Measurements from ENCODE around the gene RSPH6A.

RSPH6A gene

DNA sequence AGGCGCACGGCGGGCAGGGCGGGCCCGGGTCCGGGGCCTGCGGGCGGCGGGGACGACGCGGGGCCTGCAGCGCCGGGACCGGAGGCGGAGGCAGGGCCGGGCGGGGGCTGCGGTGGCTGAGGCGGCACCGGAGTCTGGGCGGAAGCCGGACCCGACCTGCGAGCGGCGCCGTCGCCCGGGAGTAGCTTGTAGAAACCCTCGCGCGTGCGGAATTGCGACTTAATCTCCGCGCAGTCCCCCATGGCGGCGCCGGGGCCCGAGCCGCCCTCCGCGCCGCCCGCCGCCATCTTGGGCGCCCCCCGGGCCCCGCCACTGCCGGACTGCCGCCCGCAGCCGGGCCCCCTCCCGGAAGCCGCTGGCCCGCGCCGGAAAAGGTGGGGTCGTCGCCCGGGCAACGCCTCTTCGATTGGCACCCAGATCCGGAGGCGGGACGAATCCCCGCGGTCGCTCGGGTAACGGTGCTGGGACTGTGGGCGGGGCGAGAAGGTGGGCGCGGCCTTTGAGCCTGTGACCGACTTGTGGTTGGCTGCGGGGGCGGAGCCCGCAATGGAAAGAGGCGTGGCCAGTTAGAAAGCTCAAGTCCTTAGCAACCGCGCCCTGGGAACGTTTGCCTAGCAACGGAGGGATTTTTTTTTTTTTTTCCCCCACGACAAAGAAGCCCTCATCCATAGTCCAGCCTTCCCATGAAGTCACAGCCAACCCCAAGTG is 22.5 kb downstream of the RSPH6A start, which contains the start of gene DMWD (continued):
- TF ChIP-seq ZNF571 (tag by site-specific recombination; IDR thresholded peaks at IDR 0.05), result no peak
- no peak for TF ChIP-seq ZNF169 (tag by site-specific recombination; IDR thresholded peaks at IDR 0.05)
- no peak for TF ChIP-seq ZNF266 (tag by site-specific recombination; IDR thresholded peaks at IDR 0.05; ENCODE audit: low read depth)
- no peak for TF ChIP-seq ZNF473 (tag by site-specific recombination; IDR thresholded peaks at IDR 0.05)
- peak; percentile 61; the same call in 1 of the 2 replicates for TF ChIP-seq ZSCAN30 (tag by site-specific recombination; IDR thresholded peaks at IDR 0.05)
- TF ChIP-seq, protein P1, sequence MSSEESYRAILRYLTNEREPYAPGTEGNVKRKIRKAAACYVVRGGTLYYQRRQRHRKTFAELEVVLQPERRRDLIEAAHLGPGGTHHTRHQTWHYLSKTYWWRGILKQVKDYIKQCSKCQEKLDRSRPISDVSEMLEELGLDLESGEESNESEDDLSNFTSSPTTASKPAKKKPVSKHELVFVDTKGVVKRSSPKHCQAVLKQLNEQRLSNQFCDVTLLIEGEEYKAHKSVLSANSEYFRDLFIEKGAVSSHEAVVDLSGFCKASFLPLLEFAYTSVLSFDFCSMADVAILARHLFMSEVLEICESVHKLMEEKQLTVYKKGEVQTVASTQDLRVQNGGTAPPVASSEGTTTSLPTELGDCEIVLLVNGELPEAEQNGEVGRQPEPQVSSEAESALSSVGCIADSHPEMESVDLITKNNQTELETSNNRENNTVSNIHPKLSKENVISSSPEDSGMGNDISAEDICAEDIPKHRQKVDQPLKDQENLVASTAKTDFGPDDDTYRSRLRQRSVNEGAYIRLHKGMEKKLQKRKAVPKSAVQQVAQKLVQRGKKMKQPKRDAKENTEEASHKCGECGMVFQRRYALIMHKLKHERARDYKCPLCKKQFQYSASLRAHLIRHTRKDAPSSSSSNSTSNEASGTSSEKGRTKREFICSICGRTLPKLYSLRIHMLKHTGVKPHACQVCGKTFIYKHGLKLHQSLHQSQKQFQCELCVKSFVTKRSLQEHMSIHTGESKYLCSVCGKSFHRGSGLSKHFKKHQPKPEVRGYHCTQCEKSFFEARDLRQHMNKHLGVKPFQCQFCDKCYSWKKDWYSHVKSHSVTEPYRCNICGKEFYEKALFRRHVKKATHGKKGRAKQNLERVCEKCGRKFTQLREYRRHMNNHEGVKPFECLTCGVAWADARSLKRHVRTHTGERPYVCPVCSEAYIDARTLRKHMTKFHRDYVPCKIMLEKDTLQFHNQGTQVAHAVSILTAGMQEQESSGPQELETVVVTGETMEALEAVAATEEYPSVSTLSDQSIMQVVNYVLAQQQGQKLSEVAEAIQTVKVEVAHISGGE (tag by site-specific recombination; conservative IDR thresholded peaks at IDR 0.05; ENCODE audit: low read depth), result peak; percentile 54
- TF ChIP-seq ZNF600 (tag by site-specific recombination; IDR thresholded peaks at IDR 0.05), result no peak
- TF ChIP-seq ZNF707 (tag by site-specific recombination; IDR thresholded peaks at IDR 0.05), result no peak
- no peak for TF ChIP-seq ZNF391 (tag by site-specific recombination; IDR thresholded peaks at IDR 0.05; ENCODE audit: borderline replicate concordance, low read depth)
- no peak for TF ChIP-seq ZNF10 (tag by site-specific recombination; IDR thresholded peaks at IDR 0.05)
- no peak for TF ChIP-seq ZNF747 (tag by site-specific recombination; IDR thresholded peaks at IDR 0.05)
- no peak for TF ChIP-seq ZNF510 (tag by site-specific recombination; IDR thresholded peaks at IDR 0.05; ENCODE audit: insufficient replicate concordance)
- TF ChIP-seq GLIS1 (tag by site-specific recombination; IDR thresholded peaks at IDR 0.05), result peak; percentile 16; the same call in 1 of the 2 replicates
- TF ChIP-seq PRDM1 (tag by site-specific recombination; IDR thresholded peaks at IDR 0.05), result no peak
- TF ChIP-seq, protein P2, sequence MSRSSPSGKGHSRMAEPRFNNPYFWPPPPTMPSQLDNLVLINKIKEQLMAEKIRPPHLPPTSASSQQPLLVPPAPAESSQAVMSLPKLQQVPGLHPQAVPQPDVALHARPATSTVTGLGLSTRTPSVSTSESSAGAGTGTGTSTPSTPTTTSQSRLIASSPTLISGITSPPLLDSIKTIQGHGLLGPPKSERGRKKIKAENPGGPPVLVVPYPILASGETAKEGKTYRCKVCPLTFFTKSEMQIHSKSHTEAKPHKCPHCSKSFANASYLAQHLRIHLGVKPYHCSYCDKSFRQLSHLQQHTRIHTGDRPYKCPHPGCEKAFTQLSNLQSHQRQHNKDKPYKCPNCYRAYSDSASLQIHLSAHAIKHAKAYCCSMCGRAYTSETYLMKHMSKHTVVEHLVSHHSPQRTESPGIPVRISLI (tag by site-specific recombination; IDR thresholded peaks at IDR 0.05), result peak; percentile 91
- peak; percentile 90 for TF ChIP-seq SP2 (tag by site-specific recombination; IDR thresholded peaks at IDR 0.05)
- no peak for TF ChIP-seq ZNF302 (tag by site-specific recombination; IDR thresholded peaks at IDR 0.05; ENCODE audit: low read depth)
- no peak for TF ChIP-seq ZBTB7A (tag by site-specific recombination; IDR thresholded peaks at IDR 0.05; ENCODE audit: low read depth)
- TF ChIP-seq, protein P3, sequence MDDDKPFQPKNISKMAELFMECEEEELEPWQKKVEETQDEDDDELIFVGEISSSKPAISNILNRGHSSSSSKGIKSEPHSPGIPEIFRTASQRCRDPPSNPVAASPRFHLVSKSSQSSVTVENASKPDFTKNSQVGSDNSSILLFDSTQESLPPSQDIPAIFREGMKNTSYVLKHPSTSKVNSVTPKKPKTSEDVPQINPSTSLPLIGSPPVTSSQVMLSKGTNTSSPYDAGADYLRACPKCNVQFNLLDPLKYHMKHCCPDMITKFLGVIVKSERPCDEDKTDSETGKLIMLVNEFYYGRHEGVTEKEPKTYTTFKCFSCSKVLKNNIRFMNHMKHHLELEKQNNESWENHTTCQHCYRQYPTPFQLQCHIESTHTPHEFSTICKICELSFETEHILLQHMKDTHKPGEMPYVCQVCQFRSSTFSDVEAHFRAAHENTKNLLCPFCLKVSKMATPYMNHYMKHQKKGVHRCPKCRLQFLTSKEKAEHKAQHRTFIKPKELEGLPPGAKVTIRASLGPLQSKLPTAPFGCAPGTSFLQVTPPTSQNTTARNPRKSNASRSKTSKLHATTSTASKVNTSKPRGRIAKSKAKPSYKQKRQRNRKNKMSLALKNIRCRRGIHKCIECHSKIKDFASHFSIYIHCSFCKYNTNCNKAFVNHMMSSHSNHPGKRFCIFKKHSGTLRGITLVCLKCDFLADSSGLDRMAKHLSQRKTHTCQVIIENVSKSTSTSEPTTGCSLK (tag by site-specific recombination; IDR thresholded peaks at IDR 0.05), result no peak
- 0 out of 2 replicates have a peak, but pooled peaks have one; percentile 26 for TF ChIP-seq KLF8 (tag by site-specific recombination; IDR thresholded peaks at IDR 0.05)
- TF ChIP-seq KLF7 (tag by site-specific recombination; IDR thresholded peaks at IDR 0.05; ENCODE audit: borderline replicate concordance), result no peak
- no peak for TF ChIP-seq ZNF529 (tag by site-specific recombination; IDR thresholded peaks at IDR 0.05; ENCODE audit: insufficient replicate concordance)
- no peak for TF ChIP-seq ZNF121 (tag by site-specific recombination; IDR thresholded peaks at IDR 0.05)
- TF ChIP-seq, protein P4, sequence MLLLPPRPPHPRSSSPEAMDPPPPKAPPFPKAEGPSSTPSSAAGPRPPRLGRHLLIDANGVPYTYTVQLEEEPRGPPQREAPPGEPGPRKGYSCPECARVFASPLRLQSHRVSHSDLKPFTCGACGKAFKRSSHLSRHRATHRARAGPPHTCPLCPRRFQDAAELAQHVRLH (tag by site-specific recombination; IDR thresholded peaks at IDR 0.05), result no peak
- TF ChIP-seq, protein P5, sequence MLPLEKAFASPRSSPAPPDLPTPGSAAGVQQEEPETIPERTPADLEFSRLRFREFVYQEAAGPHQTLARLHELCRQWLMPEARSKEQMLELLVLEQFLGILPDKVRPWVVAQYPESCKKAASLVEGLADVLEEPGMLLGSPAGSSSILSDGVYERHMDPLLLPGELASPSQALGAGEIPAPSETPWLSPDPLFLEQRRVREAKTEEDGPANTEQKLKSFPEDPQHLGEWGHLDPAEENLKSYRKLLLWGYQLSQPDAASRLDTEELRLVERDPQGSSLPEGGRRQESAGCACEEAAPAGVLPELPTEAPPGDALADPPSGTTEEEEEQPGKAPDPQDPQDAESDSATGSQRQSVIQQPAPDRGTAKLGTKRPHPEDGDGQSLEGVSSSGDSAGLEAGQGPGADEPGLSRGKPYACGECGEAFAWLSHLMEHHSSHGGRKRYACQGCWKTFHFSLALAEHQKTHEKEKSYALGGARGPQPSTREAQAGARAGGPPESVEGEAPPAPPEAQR (tag by site-specific recombination; IDR thresholded peaks at IDR 0.05), result no peak
- TF ChIP-seq, protein P6, sequence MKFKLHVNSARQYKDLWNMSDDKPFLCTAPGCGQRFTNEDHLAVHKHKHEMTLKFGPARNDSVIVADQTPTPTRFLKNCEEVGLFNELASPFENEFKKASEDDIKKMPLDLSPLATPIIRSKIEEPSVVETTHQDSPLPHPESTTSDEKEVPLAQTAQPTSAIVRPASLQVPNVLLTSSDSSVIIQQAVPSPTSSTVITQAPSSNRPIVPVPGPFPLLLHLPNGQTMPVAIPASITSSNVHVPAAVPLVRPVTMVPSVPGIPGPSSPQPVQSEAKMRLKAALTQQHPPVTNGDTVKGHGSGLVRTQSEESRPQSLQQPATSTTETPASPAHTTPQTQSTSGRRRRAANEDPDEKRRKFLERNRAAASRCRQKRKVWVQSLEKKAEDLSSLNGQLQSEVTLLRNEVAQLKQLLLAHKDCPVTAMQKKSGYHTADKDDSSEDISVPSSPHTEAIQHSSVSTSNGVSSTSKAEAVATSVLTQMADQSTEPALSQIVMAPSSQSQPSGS (tag by site-specific recombination; IDR thresholded peaks at IDR 0.05; ENCODE audit: low read depth), result no peak
- peak; percentile 99 for TF ChIP-seq MYNN (tag by site-specific recombination; IDR thresholded peaks at IDR 0.05; ENCODE audit: borderline replicate concordance)
- peak; percentile 88 for TF ChIP-seq SP3 (tag by site-specific recombination; IDR thresholded peaks at IDR 0.05)
- TF ChIP-seq ZNF549 (tag by site-specific recombination; IDR thresholded peaks at IDR 0.05), result no peak
- TF ChIP-seq ZNF629 (tag by site-specific recombination; IDR thresholded peaks at IDR 0.05), result no peak

All from HEK293 (cell line).